HFF-Myc (cell line): ENCODE data around the gene ZDHHC11.

Source experiments
- DNase-seq: peaks from one replicate; pipeline ENCODE4 v3.0.0-alpha.2; 2011; ENCODE audit warnings: low read depth; ENCODE audit errors: extremely low read depth
- H3K4me3 ChIP-seq: replicated peaks from 2 replicates; pipeline ENCODE4 v1.5.1; 2011; ENCODE audit warnings: low read depth, mild to moderate bottlenecking, control low read depth, low read length
- TF ChIP-seq, protein P1 (sequence below): IDR thresholded peaks from 2 replicates; pipeline ENCODE4 v1.5.1; 2012; ENCODE audit warnings: mild to moderate bottlenecking, low read depth, low read length, control low read depth; ENCODE audit errors: missing control alignments

The ZDHHC11 gene

GRCh38 chr5:761854-762710 is 88.7 kb downstream of the ZDHHC11 start:
- TF ChIP-seq, protein P1, sequence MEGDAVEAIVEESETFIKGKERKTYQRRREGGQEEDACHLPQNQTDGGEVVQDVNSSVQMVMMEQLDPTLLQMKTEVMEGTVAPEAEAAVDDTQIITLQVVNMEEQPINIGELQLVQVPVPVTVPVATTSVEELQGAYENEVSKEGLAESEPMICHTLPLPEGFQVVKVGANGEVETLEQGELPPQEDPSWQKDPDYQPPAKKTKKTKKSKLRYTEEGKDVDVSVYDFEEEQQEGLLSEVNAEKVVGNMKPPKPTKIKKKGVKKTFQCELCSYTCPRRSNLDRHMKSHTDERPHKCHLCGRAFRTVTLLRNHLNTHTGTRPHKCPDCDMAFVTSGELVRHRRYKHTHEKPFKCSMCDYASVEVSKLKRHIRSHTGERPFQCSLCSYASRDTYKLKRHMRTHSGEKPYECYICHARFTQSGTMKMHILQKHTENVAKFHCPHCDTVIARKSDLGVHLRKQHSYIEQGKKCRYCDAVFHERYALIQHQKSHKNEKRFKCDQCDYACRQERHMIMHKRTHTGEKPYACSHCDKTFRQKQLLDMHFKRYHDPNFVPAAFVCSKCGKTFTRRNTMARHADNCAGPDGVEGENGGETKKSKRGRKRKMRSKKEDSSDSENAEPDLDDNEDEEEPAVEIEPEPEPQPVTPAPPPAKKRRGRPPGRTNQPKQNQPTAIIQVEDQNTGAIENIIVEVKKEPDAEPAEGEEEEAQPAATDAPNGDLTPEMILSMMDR, result no peak
- no peak overlapping the region for H3K4me3 ChIP-seq
- DNase-seq, result no peak

GRCh38 chr5:761059-761771 is 89.6 kb downstream of the ZDHHC11 start:
- H3K4me3 ChIP-seq, result no peak overlapping the region
- TF ChIP-seq, protein P1, result no peak
- DNase-seq, result no peak

DNA sequence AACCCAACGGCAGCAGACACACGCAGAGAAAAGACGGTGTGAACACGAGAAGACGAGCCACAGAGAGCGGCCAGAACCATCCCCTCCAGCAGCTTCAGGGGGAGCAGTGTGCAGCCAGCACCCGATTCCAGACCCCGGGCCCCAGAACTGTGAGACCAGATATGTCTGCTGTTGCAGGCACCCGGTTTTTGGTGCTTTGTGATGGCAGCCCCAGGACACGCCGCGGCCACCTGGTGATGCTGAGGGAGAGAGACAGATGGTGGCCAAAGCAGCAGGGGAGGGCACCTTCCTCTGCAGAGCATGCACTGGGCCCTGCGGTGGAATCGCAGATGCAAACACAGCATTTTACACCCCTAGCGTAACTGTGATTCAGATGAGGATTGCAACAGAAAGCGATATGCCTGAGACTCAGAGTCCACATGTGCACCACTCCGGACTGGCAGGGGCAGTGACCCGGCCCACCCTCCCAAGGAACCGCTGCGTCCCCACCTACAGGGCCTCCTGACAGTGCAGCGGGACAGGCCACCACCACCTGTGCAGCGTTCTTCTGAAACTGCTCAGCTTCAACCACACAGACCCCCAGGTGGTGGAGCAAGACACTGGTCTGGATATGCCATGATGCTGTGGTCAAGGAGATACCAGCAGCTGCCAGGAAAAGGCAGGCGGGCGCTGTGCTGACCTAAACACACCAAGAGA is 90.3 kb downstream of the ZDHHC11 start:
- TF ChIP-seq, protein P1, result no peak
- no peak for DNase-seq
- no peak overlapping the region for H3K4me3 ChIP-seq

DNA sequence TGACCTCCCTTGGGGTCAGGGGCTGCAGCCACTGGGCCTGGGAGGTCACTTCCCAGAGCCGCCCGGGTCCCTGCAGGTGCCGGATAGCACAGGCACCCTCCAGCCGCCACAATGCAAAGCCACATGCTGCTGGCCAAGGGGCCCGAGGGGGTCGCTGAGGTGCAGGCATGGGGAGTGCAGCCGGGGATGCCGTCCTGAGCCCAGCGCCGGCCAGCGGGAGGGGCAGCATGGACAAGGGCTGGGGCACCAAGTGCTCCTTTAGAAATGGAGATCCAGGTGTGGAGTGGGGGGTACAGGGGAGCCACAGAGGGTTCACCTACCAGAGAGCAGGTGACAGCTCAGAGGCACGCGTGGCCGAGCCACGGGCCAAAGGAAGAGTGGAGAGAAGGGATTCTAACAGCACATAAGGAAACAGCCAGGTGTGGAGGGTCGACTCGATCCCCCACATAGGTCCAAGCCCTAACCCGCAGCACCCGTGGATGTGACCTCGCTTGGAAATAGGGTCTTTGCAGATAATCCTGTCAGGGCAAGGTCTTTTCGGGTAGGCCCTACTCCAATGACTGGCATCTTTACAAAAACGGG is 90.9 kb downstream of the ZDHHC11 start:
- no peak for DNase-seq
- TF ChIP-seq, protein P1, result no peak
- no peak overlapping the region for H3K4me3 ChIP-seq

GRCh38 chr5:759111-759751 is 91.6 kb downstream of the ZDHHC11 start:
- DNase-seq, result no peak
- TF ChIP-seq, protein P1, result no peak
- no peak overlapping the region for H3K4me3 ChIP-seq

- no peak for DNase-seq
- TF ChIP-seq, protein P1, result no peak
- H3K4me3 ChIP-seq, result no peak overlapping the region
These were observed 92.1 kb downstream of the ZDHHC11 start for GRCh38 chr5:758698-759053.
